ENCODE data around the gene CDKN3.
"Not testable (repeated sequence)": the region's sequence is repeated elsewhere in the genome, so short reads cannot be mapped to it uniquely, and the experiment has no call there.

Gene CDKN3

GRCh38 chr14:54374117-54374884 lies 22.5 kb upstream of the CDKN3 start:
- no peaks in the 10 kb centered on the region for H3K9me3 ChIP-seq
- no peak for TF ChIP-seq CTCF (IDR thresholded peaks at IDR 0.05)
- H3K27me3 ChIP-seq, result peaks cover 0 to 7% of the 10 kb centered on the region in 2 donors
- H3K4me1 ChIP-seq, result no peaks in the 10 kb centered on the region
- no peak overlapping the region for H3K27ac ChIP-seq
- no peak overlapping the region for H3K4me3 ChIP-seq
- no peak for DNase-seq
- H3K36me3 ChIP-seq, result no peaks in the 10 kb centered on the region
- intact Hi-C loops (cut with DNase I; ENCODE audit: low total_unique reads), result no loop called here

- Histone ChIP-seq H3K4me3 (no peak overlapping the region), H3K9me3 (no peaks in the 10 kb centered on the region), H3K27me3 (peaks cover 0 to 7% of the 10 kb centered on the region in 2 donors), H3K36me3 (no peaks in the 10 kb centered on the region), H3K27ac (no peak overlapping the region), H3K4me1 (no peaks in the 10 kb centered on the region)
- no peak for TF ChIP-seq CTCF (IDR thresholded peaks at IDR 0.05)
- DNase-seq, result no peak
- intact Hi-C loops (cut with DNase I; ENCODE audit: low total_unique reads), result no loop called here
These were observed 19.3 kb upstream of the CDKN3 start for GRCh38 chr14:54377501-54377900.

- intact Hi-C loops (cut with DNase I; ENCODE audit: low total_unique reads); H3K27me3 ChIP-seq; H3K27ac ChIP-seq; H3K4me1 ChIP-seq; DNase-seq; H3K4me3 ChIP-seq; H3K36me3 ChIP-seq; H3K9me3 ChIP-seq: not testable (repeated sequence)
These were observed 17.9 kb upstream of the CDKN3 start for GRCh38 chr14:54378893-54379292.

GRCh38 chr14:54380558-54380957 lies 16.2 kb upstream of the CDKN3 start:
- H3K9me3 ChIP-seq; DNase-seq; H3K36me3 ChIP-seq; H3K27ac ChIP-seq; intact Hi-C loops (cut with DNase I; ENCODE audit: low total_unique reads); H3K4me3 ChIP-seq; H3K4me1 ChIP-seq; H3K27me3 ChIP-seq: not testable (repeated sequence)

GRCh38 chr14:54381821-54382220 lies 15.0 kb upstream of the CDKN3 start:
- Histone ChIP-seq H3K27me3 (peaks cover 0 to 7% of the 10 kb centered on the region in 2 donors), H3K4me3 (no peak overlapping the region), H3K9me3 (no peaks in the 10 kb centered on the region), H3K4me1 (no peaks in the 10 kb centered on the region), H3K27ac (no peak overlapping the region), H3K36me3 (no peaks in the 10 kb centered on the region)
- TF ChIP-seq CTCF (IDR thresholded peaks at IDR 0.05), result no peak
- no peak for DNase-seq
- intact Hi-C loops (cut with DNase I; ENCODE audit: low total_unique reads), result no loop called here

GRCh38 chr14:54383835-54384234 lies 13.0 kb upstream of the CDKN3 start:
- no peak for TF ChIP-seq CTCF (IDR thresholded peaks at IDR 0.05)
- no peaks in the 10 kb centered on the region for H3K27me3 ChIP-seq
- no peaks in the 10 kb centered on the region for H3K36me3 ChIP-seq
- intact Hi-C loops (cut with DNase I; ENCODE audit: low total_unique reads), result no loop called here
- H3K4me1 ChIP-seq, result no peaks in the 10 kb centered on the region
- H3K9me3 ChIP-seq, result no peaks in the 10 kb centered on the region
- H3K27ac ChIP-seq, result no peak overlapping the region
- DNase-seq, result no peak
- H3K4me3 ChIP-seq, result no peak overlapping the region

GRCh38 chr14:54385556-54385955 lies 11.3 kb upstream of the CDKN3 start:
- no peaks in the 10 kb centered on the region for H3K27me3 ChIP-seq
- DNase-seq, result no peak
- H3K36me3 ChIP-seq, result no peaks in the 10 kb centered on the region
- no peak overlapping the region for H3K27ac ChIP-seq
- no peaks in the 10 kb centered on the region for H3K4me1 ChIP-seq
- intact Hi-C loops (cut with DNase I; ENCODE audit: low total_unique reads), result no loop called here
- no peak overlapping the region for H3K4me3 ChIP-seq
- H3K9me3 ChIP-seq, result no peaks in the 10 kb centered on the region
- TF ChIP-seq CTCF (IDR thresholded peaks at IDR 0.05), result no peak
